Transverse colon (tissue), 4 donors: ENCODE data around the gene UMPS.

Experiments
- POLR2A ChIP-seq: fragments of 450-650 bp; IDR thresholded peaks from one replicate; pipeline ENCODE4 v1.6.1; 2016; ENCODE audit warnings: antibody characterized with exemption, mild to moderate bottlenecking, moderate library complexity
- POLR2AphosphoS5 ChIP-seq, 3 donors: sonication (generic); formaldehyde crosslinking; IDR thresholded peaks; one replicate each; pipeline ENCODE4 v1.6.1; 2016; ENCODE audit warnings: antibody characterized with exemption in 3 of 3
- TF ChIP-seq, protein P1 (sequence below), 5 experiments: fragments of 200-600 bp in 3 of 5; fragments of 450-650 bp in 2 of 5; sonication (generic) in 3 of 5; IDR thresholded peaks; 1 replicate in 2 of 5; 2 replicates in 3 of 5; pipeline ENCODE4 v1.5.1; 2016 to 2017; ENCODE audit warnings: antibody characterized with exemption in 5 of 5, inconsistent platforms in 3 of 5, mild to moderate bottlenecking in 2 of 5, moderate library complexity in 1 of 5

DNA sequence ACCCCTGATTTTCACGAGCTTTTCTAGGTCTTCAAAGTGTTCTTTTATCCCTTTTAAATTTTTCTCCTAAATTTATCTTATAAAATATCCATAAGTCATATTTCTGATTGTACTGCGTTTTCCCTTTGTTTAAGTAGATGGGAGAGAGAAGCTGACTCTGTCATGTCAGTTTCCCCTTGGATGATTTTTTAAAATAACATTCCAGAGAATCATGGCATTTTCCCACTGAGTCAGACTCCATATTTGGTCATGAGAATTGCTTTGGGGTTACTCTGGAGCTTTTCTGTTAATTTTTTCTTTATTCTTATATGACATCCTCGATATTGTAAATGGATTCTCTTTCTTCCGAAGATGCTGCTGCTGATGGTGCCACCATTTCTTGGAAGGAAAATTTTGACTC is 28.6 kb upstream of the UMPS start:
- no peak for TF ChIP-seq POLR2A
- TF ChIP-seq, protein P1, sequence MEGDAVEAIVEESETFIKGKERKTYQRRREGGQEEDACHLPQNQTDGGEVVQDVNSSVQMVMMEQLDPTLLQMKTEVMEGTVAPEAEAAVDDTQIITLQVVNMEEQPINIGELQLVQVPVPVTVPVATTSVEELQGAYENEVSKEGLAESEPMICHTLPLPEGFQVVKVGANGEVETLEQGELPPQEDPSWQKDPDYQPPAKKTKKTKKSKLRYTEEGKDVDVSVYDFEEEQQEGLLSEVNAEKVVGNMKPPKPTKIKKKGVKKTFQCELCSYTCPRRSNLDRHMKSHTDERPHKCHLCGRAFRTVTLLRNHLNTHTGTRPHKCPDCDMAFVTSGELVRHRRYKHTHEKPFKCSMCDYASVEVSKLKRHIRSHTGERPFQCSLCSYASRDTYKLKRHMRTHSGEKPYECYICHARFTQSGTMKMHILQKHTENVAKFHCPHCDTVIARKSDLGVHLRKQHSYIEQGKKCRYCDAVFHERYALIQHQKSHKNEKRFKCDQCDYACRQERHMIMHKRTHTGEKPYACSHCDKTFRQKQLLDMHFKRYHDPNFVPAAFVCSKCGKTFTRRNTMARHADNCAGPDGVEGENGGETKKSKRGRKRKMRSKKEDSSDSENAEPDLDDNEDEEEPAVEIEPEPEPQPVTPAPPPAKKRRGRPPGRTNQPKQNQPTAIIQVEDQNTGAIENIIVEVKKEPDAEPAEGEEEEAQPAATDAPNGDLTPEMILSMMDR (IDR thresholded peaks at IDR 0.05): no peak
- TF ChIP-seq POLR2AphosphoS5 (IDR thresholded peaks at IDR 0.05): no peak
